Measurements from ENCODE around the gene PTPRM. TPM values are rescaled to one million over a fixed set of nuclear protein-coding genes. Genes with fewer than 3 reads are reported as not detected.

PTPRM gene
- total and polyA plus RNA-seq, 2 experiments from 2014 or later = 30.9 to 62.8 TPM

DNA sequence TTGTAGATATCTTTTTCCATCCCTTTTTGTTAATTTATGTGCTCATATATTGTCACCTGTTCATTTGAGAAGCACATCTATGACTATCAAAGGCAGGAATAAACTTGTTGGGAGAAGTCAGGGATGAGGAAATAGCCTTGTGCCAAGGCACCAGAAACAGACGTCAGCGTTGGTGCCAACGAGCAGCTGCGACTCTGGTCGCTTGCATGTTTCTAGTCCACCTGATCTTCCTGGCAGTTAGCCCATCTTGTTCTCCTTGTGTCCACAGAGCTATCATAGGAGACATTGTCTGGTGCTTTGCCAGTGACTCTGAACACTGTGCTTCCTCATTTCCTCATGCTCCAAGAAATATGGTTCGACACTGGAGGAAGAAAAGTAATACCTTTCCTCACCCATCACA lies 374.4 kb downstream of the PTPRM start:
- no peaks in the 10 kb centered on the region for H3K79me2 ChIP-seq (ENCODE audit: insufficient read depth)
- no peaks in the 10 kb centered on the region for H3K27me3 ChIP-seq (replicated peaks; ENCODE audit: insufficient read depth)
- 95 to 98% methylated on average over 6 of the region's 6 CpGs for WGBS, 2 experiments (ENCODE audit: low coverage in 1 of 2, low lambda C conversion rate in 2 of 2, missing lambda C conversion rate in 2 of 2)
- no peak overlapping the region for H3K9ac ChIP-seq
- H4K20me1 ChIP-seq (ENCODE audit: insufficient read depth) = no peaks in the 10 kb centered on the region
- H3K9me3 ChIP-seq (ENCODE audit: low read depth) = no peaks in the 10 kb centered on the region
- in situ Hi-C loops (cut with MboI) = no loop called here
- peaks cover 17% of the 10 kb centered on the region for H3K4me1 ChIP-seq (ENCODE audit: insufficient read depth)
- TF ChIP-seq EZH2phosphoT487 (IDR thresholded peaks at IDR 0.05; ENCODE audit: insufficient read depth, low read depth) (no peak), EZH2 (IDR thresholded peaks at IDR 0.05; ENCODE audit: insufficient read depth, poor library complexity, severe bottlenecking) (no peak)
- no peak overlapping the region for H2AFZ ChIP-seq
- DNase-seq = no peak
- H3K9me2 ChIP-seq (ENCODE audit: insufficient read depth) = no peaks in the 10 kb centered on the region
- H3K4me3 ChIP-seq = no peak overlapping the region
- no peak overlapping the region for H3K27ac ChIP-seq
- H3K4me2 ChIP-seq (ENCODE audit: unreplicated experiment) = no peak overlapping the region
- H3F3A ChIP-seq (ENCODE audit: insufficient read depth) = peaks cover 14% of the 10 kb centered on the region; the same call in 1 of the 2 replicates
- H3K36me3 ChIP-seq (ENCODE audit: low read depth) = no peaks in the 10 kb centered on the region

DNA sequence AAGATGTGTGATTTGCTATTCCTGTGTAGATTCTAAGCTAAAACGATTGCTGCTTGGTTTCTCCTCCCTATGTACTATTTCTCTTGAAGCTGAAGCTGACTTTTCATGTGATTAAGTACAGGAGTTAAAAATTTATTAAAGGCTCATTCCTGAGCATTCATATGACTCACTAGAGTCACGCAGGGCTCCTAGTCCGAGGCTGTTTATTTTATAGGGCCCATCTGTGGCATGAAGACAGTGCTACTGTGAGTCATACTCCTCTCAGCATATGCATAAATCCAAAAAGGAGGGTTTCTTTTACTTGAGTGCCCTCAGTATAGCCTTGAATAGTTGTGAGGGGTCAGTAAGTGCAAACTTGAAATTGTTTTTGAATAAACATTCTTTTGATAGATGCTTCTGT lies 378.8 kb downstream of the PTPRM start:
- H4K20me1 ChIP-seq (ENCODE audit: insufficient read depth) = no peaks in the 10 kb centered on the region
- peaks cover 22% of the 10 kb centered on the region; the same call in 1 of the 2 replicates for H3F3A ChIP-seq (ENCODE audit: insufficient read depth)
- TF ChIP-seq EZH2phosphoT487 (IDR thresholded peaks at IDR 0.05; ENCODE audit: insufficient read depth, low read depth) (no peak), EZH2 (IDR thresholded peaks at IDR 0.05; ENCODE audit: insufficient read depth, poor library complexity, severe bottlenecking) (no peak)
- no peaks in the 10 kb centered on the region for H3K27me3 ChIP-seq (replicated peaks; ENCODE audit: insufficient read depth)
- 0 to 3% methylated on average over 3 of the region's 3 CpGs for WGBS, 2 experiments (ENCODE audit: low coverage in 1 of 2, low lambda C conversion rate in 2 of 2, missing lambda C conversion rate in 2 of 2)
- no peaks in the 10 kb centered on the region for H3K9me3 ChIP-seq (ENCODE audit: low read depth)
- no peaks in the 10 kb centered on the region for H3K36me3 ChIP-seq (ENCODE audit: low read depth)
- peaks cover 26% of the 10 kb centered on the region for H3K4me1 ChIP-seq (ENCODE audit: insufficient read depth)
- peak; percentile 96 for DNase-seq
- H2AFZ ChIP-seq = peak overlapping the region; percentile 85
- peak overlapping the region; percentile 71 for H3K4me2 ChIP-seq (ENCODE audit: unreplicated experiment)
- in situ Hi-C loops (cut with MboI) = no loop called here
- H3K9me2 ChIP-seq (ENCODE audit: insufficient read depth) = no peaks in the 10 kb centered on the region
- H3K27ac ChIP-seq = peak overlapping the region; percentile 68
- H3K9ac ChIP-seq = peak overlapping the region; percentile 65; the same call in 1 of the 2 replicates
- peak overlapping the region; percentile 64 for H3K4me3 ChIP-seq
- H3K79me2 ChIP-seq (ENCODE audit: insufficient read depth) = no peaks in the 10 kb centered on the region

DNA sequence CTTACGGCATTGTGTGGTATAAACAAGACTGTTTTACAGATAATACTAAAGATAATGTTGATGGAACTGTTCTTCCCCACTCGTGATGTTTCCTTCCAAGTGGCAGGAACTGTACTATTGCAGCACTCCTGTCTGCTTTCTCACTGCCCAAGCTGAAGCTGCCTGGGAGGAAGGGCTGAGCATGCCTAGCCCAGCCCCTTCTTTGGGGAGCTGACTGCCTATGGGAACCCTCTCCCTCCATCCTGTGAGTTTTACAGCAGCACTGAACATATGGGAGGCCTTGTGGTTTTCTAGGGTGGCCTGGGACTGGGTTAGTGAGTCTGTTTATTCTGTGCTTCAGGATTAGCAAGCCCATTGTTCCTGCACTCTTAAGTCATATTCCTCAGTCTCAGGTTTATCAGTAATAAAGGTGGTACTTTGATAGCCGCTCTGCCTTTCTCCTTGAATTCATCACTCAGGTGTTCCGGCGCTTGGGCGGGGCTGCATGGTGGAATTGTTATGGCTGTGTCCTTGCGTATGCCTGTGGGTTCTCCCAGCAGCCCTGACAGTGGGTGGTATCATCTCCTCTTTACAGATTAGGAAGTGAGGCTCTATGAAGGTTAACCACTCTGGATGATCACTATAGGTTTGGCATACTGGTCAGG lies 379.7 kb downstream of the PTPRM start:
- H4K20me1 ChIP-seq (ENCODE audit: insufficient read depth) = no peaks in the 10 kb centered on the region
- H3K79me2 ChIP-seq (ENCODE audit: insufficient read depth) = no peaks in the 10 kb centered on the region
- no peaks in the 10 kb centered on the region for H3K36me3 ChIP-seq (ENCODE audit: low read depth)
- peak overlapping the region; percentile 64 for H3K4me3 ChIP-seq
- H3K27me3 ChIP-seq (replicated peaks; ENCODE audit: insufficient read depth) = no peaks in the 10 kb centered on the region
- H3K9me3 ChIP-seq (ENCODE audit: low read depth) = no peaks in the 10 kb centered on the region
- DNase-seq = peak; percentile 75
- peak overlapping the region; percentile 65 for H3K9ac ChIP-seq
- H3K9me2 ChIP-seq (ENCODE audit: insufficient read depth) = no peaks in the 10 kb centered on the region
- TF ChIP-seq EZH2 (IDR thresholded peaks at IDR 0.05; ENCODE audit: insufficient read depth, poor library complexity, severe bottlenecking) = no peak
- no peak for TF ChIP-seq EZH2phosphoT487 (IDR thresholded peaks at IDR 0.05; ENCODE audit: insufficient read depth, low read depth)
- in situ Hi-C loops (cut with MboI) = no loop called here
- WGBS, 2 experiments (ENCODE audit: low coverage in 1 of 2, low lambda C conversion rate in 2 of 2, missing lambda C conversion rate in 2 of 2) = 92 to 94% methylated on average over 7 of the region's 7 CpGs
- peaks cover 30% of the 10 kb centered on the region for H3K4me1 ChIP-seq (ENCODE audit: insufficient read depth)
- H3K27ac ChIP-seq = peak overlapping the region; percentile 68
- H3F3A ChIP-seq (ENCODE audit: insufficient read depth) = peaks cover 22% of the 10 kb centered on the region; the same call in 1 of the 2 replicates
- peak overlapping the region; percentile 85 for H2AFZ ChIP-seq
- H3K4me2 ChIP-seq (ENCODE audit: unreplicated experiment) = peak overlapping the region; percentile 71

DNA sequence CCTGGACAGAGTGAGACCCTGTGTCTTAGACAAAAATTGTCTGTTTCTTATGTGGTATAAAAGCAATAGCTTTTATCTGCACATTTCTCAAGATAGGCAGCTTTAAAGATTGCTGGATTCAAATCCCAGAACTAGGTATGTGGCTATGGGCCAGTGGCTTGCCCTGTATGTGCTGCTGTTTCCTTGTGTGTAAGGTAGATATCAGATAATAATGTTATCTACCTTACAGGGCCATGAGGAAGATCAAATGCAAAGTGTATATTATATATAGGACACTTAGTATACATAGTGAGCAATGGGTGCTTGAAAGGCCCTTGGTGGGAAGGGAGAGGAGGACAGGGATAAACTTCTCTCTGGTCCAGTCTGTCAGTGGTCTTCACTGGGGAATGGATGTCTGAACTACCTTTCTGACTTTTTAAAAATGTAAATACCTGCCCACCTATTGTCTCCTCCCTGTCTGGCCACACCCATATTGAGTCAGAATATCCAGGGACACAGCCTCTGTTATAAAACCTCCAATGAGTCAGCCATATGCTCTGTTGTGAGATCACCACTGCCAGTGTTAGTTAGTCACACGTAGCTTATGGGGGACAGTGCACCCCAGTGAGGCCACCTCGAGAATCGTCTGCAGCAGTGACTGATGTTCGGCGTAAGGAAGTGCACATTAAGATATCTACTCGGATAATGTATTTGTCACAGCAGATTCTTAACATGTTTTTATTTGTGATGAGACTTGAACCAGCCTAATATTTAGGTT lies 383.4 kb downstream of the PTPRM start:
- no peaks in the 10 kb centered on the region for H4K20me1 ChIP-seq (ENCODE audit: insufficient read depth)
- H3K27ac ChIP-seq = peak overlapping the region; percentile 49
- H3K9ac ChIP-seq = no peak overlapping the region
- in situ Hi-C loops (cut with MboI) = no loop called here
- peaks cover 32% of the 10 kb centered on the region for H3K4me1 ChIP-seq (ENCODE audit: insufficient read depth)
- H3K79me2 ChIP-seq (ENCODE audit: insufficient read depth) = no peaks in the 10 kb centered on the region
- 68 to 73% methylated on average over 6 of the region's 6 CpGs for WGBS, 2 experiments (ENCODE audit: low coverage in 1 of 2, low lambda C conversion rate in 2 of 2, missing lambda C conversion rate in 2 of 2)
- H3K4me3 ChIP-seq = no peak overlapping the region
- H3F3A ChIP-seq (ENCODE audit: insufficient read depth) = peaks cover 18% of the 10 kb centered on the region
- no peaks in the 10 kb centered on the region for H3K9me2 ChIP-seq (ENCODE audit: insufficient read depth)
- no peaks in the 10 kb centered on the region for H3K9me3 ChIP-seq (ENCODE audit: low read depth)
- peak; percentile 86 for DNase-seq
- H2AFZ ChIP-seq = no peak overlapping the region
- H3K36me3 ChIP-seq (ENCODE audit: low read depth) = no peaks in the 10 kb centered on the region
- TF ChIP-seq EZH2 (IDR thresholded peaks at IDR 0.05; ENCODE audit: insufficient read depth, poor library complexity, severe bottlenecking) (no peak), EZH2phosphoT487 (IDR thresholded peaks at IDR 0.05; ENCODE audit: insufficient read depth, low read depth) (no peak)
- no peaks in the 10 kb centered on the region for H3K27me3 ChIP-seq (replicated peaks; ENCODE audit: insufficient read depth)
- H3K4me2 ChIP-seq (ENCODE audit: unreplicated experiment) = no peak overlapping the region
